Cerebellar nuclear complex (tissue), 1 donor: Measurements from ENCODE around the gene GSG1L.

Experiments used
- DNase-seq, 2 experiments: peaks; one replicate each; lab custom pipeline; 2025; lab: John Stamatoyannopoulos, UW

Gene GSG1L

GRCh38 chr16:28019218-28019617, 44.3 kb downstream of the GSG1L start:
- no peak for DNase-seq

- DNase-seq = no peak
Observed at GRCh38 chr16:28014851-28015250, 48.7 kb downstream of the GSG1L start.

GRCh38 chr16:28013878-28014277, 49.6 kb downstream of the GSG1L start:
- DNase-seq = no peak

DNA sequence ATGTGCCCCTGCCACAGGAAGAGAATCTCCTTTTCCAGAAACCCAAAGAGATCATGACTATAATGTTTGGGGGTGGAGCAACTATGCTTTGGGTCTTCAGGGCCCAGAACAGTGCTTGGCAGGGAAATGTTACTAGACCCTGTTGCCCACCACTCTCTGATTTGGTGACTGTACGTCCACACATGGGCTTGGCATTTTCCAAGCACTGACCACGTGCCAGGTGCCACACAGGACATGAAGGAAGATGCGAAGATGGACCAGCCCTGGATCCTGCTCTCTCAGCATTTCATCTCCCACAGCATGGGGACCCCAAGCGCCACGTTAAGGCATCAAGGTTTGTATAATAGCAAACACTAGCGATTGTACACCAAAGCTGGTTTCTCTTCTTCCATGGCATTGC, 50.1 kb downstream of the GSG1L start:
- DNase-seq = no peak

GRCh38 chr16:28011971-28012445, 51.5 kb downstream of the GSG1L start:
- DNase-seq = no peak

DNA sequence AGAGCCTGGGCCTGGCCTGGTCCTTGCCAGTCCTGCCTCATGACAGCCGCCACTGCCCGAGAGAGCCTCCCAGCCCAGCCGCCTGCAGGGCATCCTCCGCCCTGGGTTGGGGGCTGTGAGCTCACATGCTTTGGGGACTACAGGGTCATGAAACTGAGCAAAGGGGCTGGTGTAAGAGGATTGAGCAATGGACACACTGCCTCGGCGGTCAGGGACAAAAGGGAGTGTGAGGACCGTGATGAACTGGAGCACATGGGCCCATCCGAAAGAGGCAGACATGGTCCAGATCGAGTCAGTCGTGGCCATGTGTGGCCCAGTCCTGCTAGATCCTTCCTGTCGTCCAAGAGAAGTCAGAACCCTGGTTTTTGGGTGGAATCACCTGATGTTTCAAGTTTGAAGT, 52.3 kb downstream of the GSG1L start:
- DNase-seq = no peak

- no peak for DNase-seq
Observed at GRCh38 chr16:28010671-28011070, 52.8 kb downstream of the GSG1L start.

DNA sequence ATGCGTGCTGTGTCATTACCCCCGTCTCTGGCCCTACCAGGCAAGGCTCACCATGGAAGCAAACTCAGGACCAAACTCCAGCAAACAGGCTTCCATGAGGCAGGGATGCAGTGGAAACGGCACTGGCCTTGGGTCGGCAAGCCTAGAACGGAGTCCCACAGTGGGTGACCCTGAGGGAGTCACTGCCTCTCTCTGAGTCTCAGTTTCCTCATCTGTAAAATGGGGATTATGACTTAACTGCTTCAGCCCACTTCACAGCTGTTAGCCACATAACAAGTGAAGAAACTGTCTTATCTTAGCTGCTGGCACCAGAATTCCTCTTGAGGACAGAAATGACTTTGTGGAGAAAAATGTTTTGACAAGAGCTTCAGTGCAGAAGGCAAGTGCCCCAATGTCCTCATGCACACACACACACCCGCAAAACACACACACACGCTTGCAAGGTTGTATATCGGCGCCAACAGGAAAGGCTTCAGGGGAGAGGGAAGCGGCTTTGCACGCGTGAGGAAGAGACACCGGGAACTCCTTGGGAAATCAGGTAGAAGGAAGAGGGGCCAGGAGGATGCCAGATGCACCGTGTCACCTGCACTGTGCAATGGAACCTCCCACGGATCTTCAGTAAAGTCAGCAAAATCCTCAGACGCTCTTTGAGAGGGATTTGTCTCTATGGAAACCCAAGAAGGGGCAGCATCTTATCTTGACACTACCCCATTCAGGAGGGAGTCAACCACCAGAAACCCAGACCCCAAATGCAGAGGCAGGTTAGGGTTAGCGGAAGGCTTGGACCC, 53.7 kb downstream of the GSG1L start:
- DNase-seq = no peak

GRCh38 chr16:28003923-28004322, 59.6 kb downstream of the GSG1L start:
- DNase-seq = no peak

GRCh38 chr16:28003021-28003865, 60.3 kb downstream of the GSG1L start:
- no peak for DNase-seq

DNA sequence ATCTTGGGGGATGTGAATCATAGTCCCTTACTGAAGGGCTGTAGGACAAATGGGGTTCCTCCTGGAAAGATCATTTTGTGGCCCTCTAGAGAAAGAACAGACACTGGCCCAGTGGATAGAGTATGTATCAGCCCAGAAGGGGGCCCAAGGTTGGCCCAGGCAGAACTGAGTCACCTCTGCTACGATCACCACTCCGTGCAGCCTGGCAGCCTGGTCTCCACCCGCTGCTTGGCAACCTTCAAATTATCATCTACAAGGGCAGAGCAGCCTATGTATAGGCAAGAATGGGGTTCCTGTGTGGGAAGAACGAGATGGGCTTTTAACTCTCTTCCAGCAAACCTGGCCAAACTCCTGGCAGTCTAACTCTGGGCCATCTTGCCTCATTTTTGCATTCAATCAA, 61.9 kb downstream of the GSG1L start:
- DNase-seq = no peak

- no peak for DNase-seq
Observed at GRCh38 chr16:28001184-28001583, 62.3 kb downstream of the GSG1L start.

GRCh38 chr16:28000314-28001169, 63.0 kb downstream of the GSG1L start:
- no peak for DNase-seq

DNA sequence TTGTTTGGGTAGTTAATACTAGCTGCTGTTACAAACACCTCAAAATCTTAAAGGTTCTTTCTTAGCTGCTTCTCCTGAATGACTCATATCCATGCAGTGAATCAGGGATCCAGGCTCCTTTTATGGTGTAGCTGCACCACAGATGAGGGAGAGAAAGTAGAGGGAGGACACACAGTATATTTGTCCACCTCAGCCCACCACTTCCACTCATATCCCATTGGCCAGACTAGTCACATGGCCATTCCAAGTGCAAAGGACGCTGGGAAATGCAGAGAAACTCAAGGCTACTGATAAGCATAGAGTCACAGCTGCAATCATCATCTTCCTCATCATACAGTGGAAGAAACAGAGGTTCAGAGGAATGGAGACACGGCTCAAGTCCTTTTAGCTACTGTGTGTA, 63.8 kb downstream of the GSG1L start:
- no peak for DNase-seq

DNA sequence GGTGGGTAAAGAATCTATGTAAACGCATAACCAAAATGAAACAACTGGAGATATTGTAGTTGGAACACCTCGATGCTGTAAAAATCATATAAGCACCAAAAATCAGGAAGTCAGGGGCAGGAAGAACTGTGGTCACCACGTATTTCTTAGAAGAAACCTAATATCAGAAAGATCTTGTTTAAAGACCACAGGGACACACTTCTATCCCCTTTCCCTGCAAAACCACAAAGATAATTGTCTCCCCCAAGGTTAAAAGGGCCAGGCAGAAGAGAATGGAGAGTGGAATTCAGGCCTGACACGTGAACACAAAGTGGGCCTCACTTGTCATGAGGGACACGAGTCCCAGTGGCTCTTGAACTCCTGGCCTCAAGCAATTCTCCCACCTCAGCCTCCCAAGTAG, 68.1 kb downstream of the GSG1L start:
- DNase-seq = no peak

- no peak for DNase-seq
Observed at GRCh38 chr16:27994686-27995085, 68.8 kb downstream of the GSG1L start.

GRCh38 chr16:27993587-27993986, 69.9 kb downstream of the GSG1L start:
- DNase-seq = no peak

DNA sequence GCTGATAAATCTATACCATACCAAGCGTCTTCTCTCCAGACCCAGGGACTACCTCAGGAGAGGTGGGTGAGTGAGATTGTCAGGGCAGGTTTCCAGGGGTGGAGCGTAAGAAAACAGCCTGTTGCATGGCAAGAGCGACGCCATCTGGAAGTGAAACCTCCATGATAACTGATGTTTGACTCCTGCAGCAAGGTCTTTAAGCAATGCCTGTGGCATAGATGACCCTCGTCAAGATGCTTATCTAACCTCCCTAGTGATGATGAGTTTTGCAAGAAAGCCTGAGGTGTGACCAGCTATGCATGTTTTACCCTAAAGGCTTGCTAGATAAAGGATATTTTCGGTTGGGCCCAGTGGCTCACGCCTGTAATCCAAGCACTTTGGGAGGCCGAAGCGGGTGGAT, 71.6 kb downstream of the GSG1L start:
- DNase-seq = no peak

GRCh38 chr16:27985981-27986380, 77.5 kb downstream of the GSG1L start:
- DNase-seq = no peak

- no peak for DNase-seq
Observed at GRCh38 chr16:27984121-27984520, 79.4 kb downstream of the GSG1L start.

DNA sequence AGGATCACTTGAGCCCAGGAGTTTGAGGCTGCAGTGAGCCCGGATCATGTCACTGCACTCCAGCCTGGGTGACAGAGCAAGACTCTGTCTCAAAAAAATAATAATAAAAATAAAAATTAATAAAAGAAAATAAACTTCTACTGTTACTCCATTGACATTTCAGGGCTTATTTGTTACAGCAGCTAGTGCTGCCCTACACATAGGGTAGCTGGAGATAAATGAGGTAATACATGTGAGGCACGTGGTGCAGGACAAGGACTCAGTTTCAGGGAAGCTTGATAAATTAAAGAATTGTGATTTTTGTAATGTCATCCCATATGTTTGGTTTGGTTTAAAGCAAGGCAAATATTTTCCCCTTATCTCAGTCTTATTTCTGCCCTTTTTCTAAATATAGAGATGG, 80.3 kb downstream of the GSG1L start:
- DNase-seq = no peak

- DNase-seq = no peak
Observed at GRCh38 chr16:27982184-27982583, 81.3 kb downstream of the GSG1L start.
